HG02938 (cell line): ENCODE data around the gene NKAIN2.
"Not testable (repeated sequence)": the region's sequence is repeated elsewhere in the genome, so short reads cannot be mapped to it uniquely, and the experiment has no call there.

Experiments used
- ATAC-seq: cut with Tn5 transposase; IDR thresholded peaks from one replicate; pipeline ENCODE4 v1.9.1; 2021; ENCODE audit warnings: mild to moderate bottlenecking, moderate library complexity; ENCODE audit not compliant: unreplicated experiment

The NKAIN2 gene

DNA sequence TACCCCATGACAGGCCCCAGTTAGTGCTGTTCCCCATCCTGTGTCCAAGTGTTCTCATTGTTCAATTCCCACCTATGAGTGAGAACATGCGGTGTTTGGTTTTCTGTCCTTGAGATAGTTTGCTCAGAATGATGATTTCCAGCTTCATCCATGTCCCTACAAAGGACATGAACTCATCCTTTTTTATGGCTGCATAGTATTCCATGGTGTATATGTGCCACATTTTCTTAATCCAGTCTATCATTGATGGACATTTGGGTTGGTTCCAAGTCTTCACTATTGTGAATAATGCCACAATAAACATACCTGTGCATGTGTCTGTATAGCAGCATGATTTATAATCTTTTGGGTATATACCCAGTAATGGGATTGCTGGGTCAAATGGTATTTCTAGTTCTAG, 218.4 kb downstream of the NKAIN2 start:
- not testable (repeated sequence) for ATAC-seq

DNA sequence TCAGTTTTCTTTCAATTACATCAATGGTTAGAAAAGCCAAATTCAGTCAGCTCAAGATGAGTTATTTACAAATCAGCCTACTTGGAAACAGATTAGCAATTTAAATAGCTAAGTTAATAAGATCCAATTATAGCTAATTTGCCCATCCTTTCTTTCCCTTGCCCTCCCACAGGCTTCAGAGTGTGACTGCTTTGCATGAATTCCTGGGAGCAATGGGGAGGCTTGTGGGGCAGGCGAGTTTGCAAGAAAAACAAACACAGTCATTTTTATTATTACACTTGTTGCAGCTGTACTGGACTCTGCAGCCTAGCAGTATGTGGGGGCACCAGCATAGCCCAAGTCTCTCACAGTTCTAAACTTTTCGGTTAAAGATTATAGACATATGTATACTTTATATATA, 219.0 kb downstream of the NKAIN2 start:
- no peak for ATAC-seq

DNA sequence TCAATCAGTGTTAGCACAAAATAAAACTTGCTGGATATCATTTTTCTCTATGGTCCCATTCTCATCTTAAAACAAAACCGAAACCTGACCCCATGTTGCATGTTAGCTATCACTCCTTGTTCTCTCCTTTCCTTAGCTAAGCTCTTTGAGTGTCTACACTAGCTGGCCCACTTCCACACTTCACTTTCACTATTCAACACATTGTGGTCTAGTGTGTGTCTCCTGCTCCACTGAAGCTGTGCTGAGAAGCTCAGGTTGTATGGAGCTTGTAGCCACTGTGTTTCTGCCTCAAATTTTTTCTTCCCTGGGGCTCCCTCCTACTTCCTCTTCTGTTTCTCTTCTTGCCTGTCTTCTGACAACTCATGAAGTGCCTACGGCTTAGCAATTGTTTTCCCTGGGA, 223.0 kb downstream of the NKAIN2 start:
- ATAC-seq: no peak

GRCh38 chr6:124027392-124027791, 223.7 kb downstream of the NKAIN2 start:
- no peak for ATAC-seq

GRCh38 chr6:124028117-124028516, 224.5 kb downstream of the NKAIN2 start:
- ATAC-seq: no peak

GRCh38 chr6:124029567-124029966, 225.9 kb downstream of the NKAIN2 start:
- no peak for ATAC-seq

DNA sequence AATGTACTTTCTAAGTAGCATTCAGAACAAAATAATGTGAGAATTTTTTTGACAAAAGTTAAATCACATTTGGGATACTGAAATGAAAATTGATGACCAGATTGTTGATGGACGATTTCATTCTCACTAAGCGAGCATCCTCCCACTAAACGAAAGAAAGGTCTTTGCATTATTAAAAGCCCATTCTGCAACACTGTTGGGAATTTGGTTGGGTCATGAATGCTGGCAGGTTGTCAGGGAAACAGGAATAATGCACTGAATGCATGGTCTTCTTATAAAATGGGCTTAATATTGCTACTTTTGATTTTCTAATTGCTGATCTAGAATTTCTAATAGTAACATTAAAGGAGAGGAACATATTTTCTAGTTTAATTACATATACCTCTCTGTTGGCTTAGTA, 229.8 kb downstream of the NKAIN2 start:
- no peak for ATAC-seq

DNA sequence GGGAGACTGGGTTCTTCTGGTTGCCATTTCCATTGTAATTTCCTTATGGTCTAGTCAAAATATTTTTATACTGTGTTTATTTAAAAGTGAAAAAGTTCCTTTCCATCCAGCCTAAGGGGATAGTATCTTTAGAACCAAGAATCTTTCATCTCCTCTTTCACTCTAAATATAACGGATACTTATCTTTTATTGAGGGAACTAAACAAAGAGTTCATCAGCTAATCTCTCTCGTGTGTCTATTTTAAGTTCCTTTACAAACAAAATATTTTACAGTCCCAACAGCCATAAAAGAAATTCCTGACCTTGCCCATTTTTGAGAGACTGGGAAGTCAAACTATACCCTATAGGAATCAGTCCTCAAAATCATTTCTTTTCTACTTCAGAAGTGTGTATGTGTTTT, 232.7 kb downstream of the NKAIN2 start:
- no peak for ATAC-seq

DNA sequence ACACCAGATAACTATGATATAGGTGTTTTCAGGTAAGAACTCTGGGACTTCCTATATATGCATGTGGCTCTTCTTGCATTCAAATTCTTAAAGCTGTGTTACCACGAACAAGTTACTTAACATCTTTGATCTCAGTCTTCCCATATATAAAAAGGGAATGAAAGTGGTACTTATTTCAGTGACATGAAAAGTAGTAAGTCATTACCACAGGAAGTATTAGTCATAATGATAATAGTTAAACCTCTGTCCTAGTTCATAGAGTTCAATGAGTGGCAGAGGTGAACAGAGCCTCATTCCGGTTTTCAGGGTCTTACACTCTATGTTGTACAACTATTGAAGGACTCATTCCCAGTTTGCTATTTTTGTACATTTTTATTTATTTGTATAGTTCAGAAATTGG, 237.0 kb downstream of the NKAIN2 start:
- peak; percentile 85 for ATAC-seq

GRCh38 chr6:124052120-124052519, 248.5 kb downstream of the NKAIN2 start:
- no peak for ATAC-seq

- no peak for ATAC-seq
These were observed 249.7 kb downstream of the NKAIN2 start for GRCh38 chr6:124053315-124053714.

DNA sequence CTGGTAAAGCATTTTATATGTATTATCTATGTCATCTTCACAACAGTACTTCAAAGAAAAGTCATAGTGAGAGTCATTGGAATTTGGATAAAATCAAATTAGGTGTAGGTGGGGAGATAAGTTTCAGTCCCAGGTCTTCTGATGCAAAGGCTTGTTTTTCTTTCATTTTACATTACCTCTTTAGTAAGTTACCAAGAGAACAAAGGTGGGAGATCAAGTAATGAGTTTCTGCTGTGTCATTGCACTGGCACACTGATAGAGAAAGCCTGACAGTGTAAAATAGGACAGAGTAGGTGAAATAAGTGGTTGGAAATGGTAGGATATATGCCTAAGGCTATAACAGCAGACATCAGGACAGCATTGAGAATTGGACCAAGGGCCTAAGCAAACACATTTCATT, 250.4 kb downstream of the NKAIN2 start:
- no peak for ATAC-seq

DNA sequence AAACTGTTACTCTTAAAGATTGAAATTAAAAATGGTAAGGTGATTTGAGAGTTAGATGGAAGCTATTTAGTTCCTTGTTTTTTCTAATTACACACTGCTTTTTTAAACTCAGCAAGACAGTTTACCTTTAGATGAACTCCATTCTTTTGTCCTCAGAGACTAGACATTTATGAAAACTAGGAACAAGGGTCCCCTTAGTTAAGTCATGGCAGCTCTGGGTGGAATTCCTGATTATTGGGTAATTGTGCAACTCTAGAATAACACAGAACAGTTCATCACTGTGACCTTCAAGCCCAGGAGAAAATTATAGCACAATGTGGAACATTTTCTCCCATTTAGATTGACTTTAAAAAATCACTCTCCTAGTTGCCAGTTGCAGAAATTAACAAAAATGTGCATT, 251.7 kb downstream of the NKAIN2 start:
- ATAC-seq: no peak

- no peak for ATAC-seq
These were observed 252.3 kb downstream of the NKAIN2 start for GRCh38 chr6:124055963-124056362.

DNA sequence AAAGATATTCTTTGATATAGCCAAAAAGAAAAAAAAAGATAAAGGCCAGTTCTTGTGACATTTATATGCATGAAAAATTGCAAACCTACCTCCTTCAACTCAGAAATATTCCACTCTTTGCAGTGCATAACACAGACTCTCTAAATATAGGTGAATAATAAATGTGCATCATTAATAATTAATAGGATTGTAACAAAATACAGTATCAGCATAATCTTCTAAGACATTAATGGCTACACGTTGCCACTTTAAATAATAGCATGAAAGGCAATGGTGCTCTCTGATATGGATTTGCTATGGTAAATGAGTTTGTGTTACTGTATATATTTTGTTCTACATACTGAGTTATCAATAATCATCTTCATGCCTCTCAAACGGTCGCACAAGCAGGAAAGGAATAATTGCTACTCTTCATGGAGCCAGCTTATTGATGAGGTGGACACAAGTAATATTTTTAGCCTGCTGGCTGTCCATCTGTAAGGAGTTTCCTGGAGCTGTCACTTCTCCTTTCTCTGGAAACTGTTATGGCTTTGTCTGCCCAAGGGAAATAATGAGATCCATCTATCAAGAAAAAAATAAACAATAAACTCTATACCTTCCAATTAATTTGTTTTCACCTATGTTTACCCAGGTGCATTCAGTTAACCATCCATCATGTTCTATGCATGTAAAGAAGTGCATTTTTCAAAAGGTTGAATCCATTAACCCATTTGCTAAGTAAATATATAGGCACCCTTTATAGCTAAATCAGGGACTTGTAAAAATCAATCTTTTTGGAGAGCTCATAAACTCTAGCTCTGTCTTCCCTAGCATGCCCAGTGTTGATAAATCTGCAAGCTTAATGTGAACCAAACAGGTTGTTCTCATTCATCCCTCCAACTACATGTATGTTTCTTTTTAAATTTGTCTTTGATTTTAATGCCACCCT, 253.0 kb downstream of the NKAIN2 start:
- no peak for ATAC-seq

DNA sequence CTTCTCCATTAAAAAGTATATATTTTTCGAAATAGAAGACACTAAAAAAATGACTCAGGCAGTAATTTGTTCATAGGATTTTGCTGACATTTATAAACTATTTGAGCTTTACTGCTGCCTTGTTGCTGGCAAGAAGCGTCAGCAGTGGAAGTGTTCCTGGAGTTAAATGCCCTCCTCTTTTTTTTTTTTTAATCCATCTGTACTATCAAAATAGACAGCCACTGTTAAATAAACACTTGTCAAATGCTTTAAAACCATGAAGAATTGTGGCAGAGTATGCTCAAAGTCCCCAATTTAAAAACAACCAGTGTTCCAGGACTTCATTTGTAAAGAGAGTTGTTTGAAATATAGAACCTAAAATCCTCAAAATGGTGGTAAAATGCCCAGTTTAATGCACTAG, 253.8 kb downstream of the NKAIN2 start:
- ATAC-seq: no peak

- no peak for ATAC-seq
These were observed 260.9 kb downstream of the NKAIN2 start for GRCh38 chr6:124064317-124065113.

- ATAC-seq: no peak
These were observed 262.6 kb downstream of the NKAIN2 start for GRCh38 chr6:124066269-124066668.

GRCh38 chr6:124066946-124067552, 263.4 kb downstream of the NKAIN2 start:
- no peak for ATAC-seq

GRCh38 chr6:124069230-124069950, 265.7 kb downstream of the NKAIN2 start:
- no peak for ATAC-seq

- no peak for ATAC-seq
These were observed 269.4 kb downstream of the NKAIN2 start for GRCh38 chr6:124073021-124073420.
